Skin of body (tissue), 2 donors: Measurements from ENCODE around the gene SPRR2E. TPM values are rescaled to one million over a fixed set of nuclear protein-coding genes. Genes with fewer than 3 reads are reported as not detected.
A peak's percentile ranks its signal among the peaks of the same experiment; 100 is the strongest.
"Not testable (repeated sequence)": the region's sequence is repeated elsewhere in the genome, so short reads cannot be mapped to it uniquely, and the experiment has no call there.

Experiments used
- DNase-seq: peaks from one replicate; lab custom pipeline; 2025; lab: John Stamatoyannopoulos, UW
- total RNA-seq: library from RNA; depleted of rRNA; stranded (reverse); fragments of >200 nt; gene quantifications from one replicate; pipeline ENCODE4 v1.2.3, GENCODE V29; 2014

The SPRR2E gene
- total RNA-seq = 16.7 TPM

DNA sequence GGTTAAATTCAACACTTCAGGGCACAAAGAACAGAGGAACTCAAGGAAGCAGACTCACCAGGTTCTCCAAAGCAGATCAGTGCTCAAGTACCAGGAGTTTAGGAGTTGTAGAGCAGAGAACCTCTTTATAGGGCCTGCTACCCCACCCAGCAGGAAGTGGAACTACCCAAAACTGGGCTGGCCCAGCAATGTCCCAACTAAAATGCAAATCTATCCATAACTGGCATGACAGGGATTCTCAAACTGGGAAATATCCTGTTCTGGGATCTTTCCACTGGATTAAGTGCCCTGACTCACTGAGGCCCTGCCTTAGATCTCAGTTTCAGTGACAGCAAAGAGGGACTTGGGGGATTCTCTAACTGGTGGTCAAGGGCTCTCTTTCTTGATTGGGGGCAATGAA, at the start of gene SPRR2E:
TSS of gene SPRR2E (minus strand) at position 101 of the 400 bp plus-strand sequence. CDS start 775 bp downstream, outside the sequence.
- DNase-seq = no peak

- DNase-seq = no peak
These were observed 47.1 kb upstream of the SPRR2E start for GRCh38 chr1:153141377-153141776.

DNA sequence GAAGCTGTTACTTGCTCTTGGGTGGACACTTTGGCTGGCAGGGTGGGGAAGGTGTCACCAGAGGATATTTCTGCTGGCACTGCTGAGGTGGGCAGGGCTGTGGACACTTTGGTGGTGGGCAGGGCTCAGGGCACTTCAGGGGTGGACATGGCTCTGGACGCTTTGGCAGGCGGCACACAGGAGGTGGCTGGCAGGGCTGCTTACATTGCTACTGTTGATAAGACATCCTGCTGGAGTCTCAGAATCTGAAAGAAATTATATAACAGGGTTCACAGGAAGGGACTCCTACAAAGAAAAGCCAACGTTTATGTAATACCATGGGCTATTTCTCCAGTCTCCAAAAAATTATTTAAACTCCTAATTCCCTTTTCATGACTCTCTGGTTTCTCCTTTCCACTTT, 46.2 kb upstream of the SPRR2E start:
- no peak for DNase-seq

GRCh38 chr1:153133743-153134142, 39.4 kb upstream of the SPRR2E start:
- no peak for DNase-seq

GRCh38 chr1:153133267-153133666, 38.9 kb upstream of the SPRR2E start:
- DNase-seq = no peak

DNA sequence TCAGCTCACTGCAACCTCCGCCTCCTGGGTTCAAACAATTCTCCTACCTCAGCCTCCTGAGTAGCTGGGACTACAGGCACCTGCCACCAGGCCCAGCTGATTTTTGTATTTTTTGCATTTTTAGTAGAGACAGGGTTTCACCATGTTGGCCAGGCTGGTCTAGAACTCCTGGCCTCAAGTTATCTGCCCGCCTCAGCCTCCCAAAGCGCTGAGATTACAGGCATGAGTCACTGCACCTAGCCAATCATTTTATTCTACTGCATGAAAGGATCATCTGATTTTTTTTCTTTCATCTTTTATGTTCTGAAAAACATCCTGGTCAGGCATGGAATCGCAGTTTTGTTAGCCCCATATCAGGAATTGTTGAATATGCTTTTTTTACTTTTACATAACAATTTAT, 34.4 kb upstream of the SPRR2E start:
- DNase-seq = not testable (repeated sequence)

- no peak for DNase-seq
These were observed 33.0 kb upstream of the SPRR2E start for GRCh38 chr1:153127296-153127695.

GRCh38 chr1:153125536-153125935, 31.2 kb upstream of the SPRR2E start:
- DNase-seq = no peak

DNA sequence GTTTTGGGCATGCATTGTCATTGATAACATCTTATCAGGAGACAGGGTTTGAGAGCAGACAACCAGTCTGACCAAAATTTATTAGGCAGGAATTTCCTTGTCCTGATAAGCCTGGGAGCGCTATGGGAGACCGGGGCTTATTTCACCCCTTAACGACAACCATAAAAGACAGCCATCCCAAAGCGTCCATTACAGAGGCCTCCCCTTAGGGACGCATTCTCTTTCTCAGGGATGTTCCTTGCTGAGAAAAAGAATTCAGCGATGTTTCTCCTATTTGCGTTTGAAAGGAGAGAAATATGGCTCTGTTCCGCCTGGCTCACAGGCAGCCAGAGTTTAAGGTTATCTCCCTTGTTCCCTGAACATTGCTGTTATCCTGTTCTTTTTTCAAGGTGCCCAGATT, 29.5 kb upstream of the SPRR2E start:
- DNase-seq = not testable (repeated sequence)

DNA sequence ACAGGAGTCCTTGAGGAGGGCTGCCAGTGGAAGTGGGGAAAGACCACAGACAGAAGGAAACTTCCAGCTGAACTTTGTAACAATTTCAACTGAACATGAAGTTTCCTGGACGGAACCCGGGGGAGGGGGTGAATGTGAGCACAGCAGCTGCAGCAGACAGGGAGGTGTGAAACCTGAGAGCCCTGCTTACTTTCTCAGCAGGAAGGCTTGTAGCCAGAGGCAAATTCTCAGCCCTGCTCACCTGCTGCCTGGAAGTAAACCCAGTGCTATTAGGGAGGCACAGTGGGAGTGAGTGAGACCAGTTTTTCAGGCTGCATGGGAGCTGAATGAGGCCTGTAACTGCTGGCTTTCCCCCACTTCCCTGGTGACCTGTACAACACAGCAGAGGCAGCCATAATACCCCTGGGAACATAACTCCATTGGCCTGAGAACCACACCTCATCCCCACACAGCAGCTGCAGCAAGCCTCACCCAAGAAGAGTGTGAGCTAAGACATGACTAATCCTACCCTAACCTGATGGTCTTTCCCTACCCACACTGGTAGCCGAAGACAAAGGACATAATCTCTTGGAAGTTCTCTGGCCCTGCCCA, 28.6 kb upstream of the SPRR2E start:
- DNase-seq = peak; percentile 3

DNA sequence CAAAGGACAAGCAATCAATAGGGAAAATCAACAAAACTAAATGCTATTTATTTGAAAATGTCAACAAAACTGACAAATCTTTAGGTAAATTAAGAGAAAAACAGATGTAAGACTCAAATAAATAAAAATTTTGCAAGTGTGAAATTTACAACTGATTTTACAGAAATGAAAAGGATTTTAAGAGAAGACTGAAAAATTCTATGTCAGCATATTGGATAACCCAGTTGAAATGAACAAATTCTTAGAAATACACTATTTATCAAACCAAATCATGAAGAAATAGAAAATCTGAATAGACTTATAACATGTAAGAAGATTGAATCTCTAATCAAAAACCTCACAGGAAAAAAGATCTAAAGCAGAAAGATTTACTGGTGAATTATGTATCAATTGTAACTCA, 26.6 kb upstream of the SPRR2E start:
- no peak for DNase-seq

GRCh38 chr1:153119491-153119971, 25.2 kb upstream of the SPRR2E start:
- DNase-seq = no peak

DNA sequence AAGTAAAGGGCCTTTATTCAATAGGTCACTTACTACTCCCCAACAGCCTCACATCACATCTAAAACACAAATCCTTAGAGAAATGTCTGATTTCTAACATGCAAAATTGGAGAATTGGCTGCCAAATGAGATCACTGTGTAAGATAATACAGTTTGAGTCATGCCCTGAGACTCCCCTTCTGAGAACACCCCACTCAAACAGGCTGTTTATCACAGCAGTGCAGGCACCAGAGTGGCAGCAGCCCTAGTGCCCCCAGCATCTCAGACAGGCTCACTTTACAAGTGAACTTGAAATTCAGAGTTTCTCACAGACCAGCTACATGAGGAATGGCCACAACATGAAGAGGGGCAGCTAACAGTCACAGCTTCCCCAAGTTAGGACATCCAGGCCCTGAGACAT, 20.9 kb upstream of the SPRR2E start:
- DNase-seq = not testable (repeated sequence)

DNA sequence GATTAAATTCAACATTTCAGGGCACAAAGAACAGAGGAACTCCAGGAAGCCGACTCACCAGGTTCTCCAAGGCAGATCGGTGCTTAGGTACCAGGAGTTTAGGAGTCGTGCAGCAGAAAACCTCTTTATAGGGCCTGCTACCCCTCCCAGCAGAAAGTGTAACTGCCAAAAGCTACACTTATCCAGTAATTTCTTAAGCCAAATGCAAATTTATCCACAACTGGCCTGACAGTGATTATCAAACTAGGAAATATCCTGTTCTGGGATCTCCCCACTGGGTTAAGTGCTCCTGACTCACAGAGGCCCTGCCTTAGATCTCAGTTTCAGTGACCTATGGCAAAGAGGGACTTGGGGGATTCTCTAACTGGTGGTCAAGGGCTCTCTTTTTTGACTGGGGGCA, 19.1 kb upstream of the SPRR2E start, which contains the start of gene SPRR2F:
TSS of gene SPRR2F (minus strand) at position 101 of the 400 bp plus-strand sequence. CDS start 783 bp downstream, outside the sequence.
- DNase-seq = no peak

DNA sequence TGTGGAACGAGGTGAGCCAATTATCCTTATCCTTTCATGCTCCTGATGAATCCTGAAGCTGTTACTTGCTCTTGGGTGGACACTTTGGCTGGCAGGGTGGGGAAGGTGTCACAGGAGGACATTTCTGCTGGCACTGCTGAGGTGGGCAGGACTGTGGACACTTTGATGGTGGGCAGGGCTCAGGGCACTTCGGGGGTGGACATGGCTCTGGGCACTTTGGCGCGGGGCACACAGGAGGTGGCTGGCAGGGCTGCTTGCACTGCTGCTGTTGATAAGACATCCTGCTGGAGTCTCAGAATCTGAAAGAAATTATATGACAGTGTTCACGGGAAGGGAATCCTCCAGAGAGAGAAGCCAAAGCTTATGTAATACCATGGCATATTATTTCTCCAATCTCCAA, 18.1 kb upstream of the SPRR2E start:
- DNase-seq = not testable (repeated sequence)

- DNase-seq = no peak
These were observed 5.9 kb upstream of the SPRR2E start for GRCh38 chr1:153100245-153100644.

DNA sequence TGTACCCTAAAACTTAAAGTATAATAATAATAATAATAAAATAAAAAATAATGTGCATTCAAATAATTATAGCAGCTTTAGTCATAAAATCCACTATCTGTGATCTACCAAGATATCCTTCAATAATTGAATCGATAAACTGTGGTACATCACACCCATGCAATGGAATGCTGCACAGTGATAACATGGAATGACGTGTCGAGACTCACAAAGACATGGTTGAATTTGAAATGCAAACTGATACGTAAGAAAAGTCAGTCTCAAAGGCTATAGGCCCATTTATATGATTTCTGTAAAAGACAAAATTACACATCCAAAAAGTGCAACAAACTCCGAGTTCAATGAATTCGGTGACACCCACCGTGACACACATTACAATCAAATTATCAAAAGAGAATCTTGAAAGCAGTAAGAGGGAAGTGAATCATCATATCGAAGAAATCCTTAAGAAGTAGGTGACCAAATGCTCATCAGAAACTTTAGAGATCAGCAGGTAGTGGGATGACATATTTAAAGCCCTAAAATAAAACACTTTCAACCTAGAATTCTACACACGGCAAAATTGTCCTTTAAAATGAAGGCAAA, 5.2 kb upstream of the SPRR2E start:
- DNase-seq = no peak

GRCh38 chr1:153095764-153096163, 1.4 kb upstream of the SPRR2E start:
- no peak for DNase-seq

- no peak for DNase-seq
These were observed 6.7 kb downstream of the SPRR2E start for GRCh38 chr1:153087652-153088051.

GRCh38 chr1:153081736-153082135, 12.6 kb downstream of the SPRR2E start:
- no peak for DNase-seq

DNA sequence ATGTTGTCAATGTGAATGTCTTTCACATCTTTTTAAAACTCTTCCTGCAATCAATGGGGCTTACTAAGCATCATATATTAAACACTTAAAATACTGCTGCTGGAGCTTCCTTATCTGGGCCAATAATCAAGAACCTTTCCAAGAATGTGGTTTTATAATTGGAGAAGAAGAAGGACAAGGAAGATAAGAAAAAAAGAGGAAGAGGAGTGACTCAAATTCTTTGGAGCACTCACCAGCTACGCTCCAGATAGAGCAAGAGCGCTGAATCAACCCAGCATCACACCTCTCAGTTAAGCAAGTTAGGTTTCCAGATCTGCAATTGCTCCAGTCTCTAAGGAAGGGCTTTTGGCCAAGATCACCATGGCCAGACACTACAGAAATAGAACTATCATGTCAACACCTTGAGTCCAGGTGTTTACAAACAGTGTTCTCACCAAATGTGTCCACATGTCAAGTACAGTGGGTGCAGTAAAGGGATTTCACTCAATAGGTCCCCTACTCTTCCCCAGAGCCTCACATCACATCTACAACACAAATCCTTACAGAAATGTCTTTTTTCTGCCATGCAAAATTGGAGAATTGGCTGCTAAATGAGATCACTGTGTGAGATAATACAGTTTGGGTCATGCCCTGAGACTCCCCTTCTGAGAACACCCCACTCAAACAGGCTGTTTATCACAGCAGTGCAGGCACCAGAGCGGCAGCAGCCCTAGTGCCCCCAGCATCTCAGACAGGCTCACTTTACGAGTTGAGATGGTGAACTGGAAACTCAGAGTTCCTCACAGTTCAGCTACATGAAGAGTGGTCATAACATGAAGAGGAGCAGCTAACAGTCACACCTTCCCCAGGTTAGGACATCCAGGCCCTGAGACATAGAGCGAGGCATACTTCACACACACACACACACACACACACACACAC, 21.3 kb downstream of the SPRR2E start:
- DNase-seq = no peak

- DNase-seq = no peak
These were observed 22.8 kb downstream of the SPRR2E start, which contains the start of gene SPRR2B for GRCh38 chr1:153071511-153071910. SPRR2B (minus strand) TSS chr1:153071611; CDS start chr1:153070839, 772 bp downstream.
